Measurements from ENCODE around the gene USP9X.

GRCh38 chrX:41144873-41145272 lies 59.6 kb downstream of the USP9X start:
- no peak for TF ChIP-seq GATA2 (IDR thresholded peaks at IDR 0.05; ENCODE audit: low read depth, low read length)
- no peak for TF ChIP-seq GATA3 (IDR thresholded peaks at IDR 0.05; ENCODE audit: low read depth, low read length)
